ENCODE measurements around the gene ASIC3. TPM values are rescaled to one million over a fixed set of nuclear protein-coding genes. Genes with fewer than 3 reads are reported as not detected.

Gene ASIC3
- total and polyA plus RNA-seq, 2 of the 4 experiments (the other 2 are of a cell fraction), result 0.74 TPM; not detected in 1

GRCh38 chr7:151039850-151040548 is 8.3 kb upstream of the ASIC3 start (continued):
- TF ChIP-seq CHD1 (IDR thresholded peaks at IDR 0.05; ENCODE audit: low read depth, low read length), result no peak

GRCh38 chr7:151040616-151041375 is 7.5 kb upstream of the ASIC3 start:
- POLR2A ChIA-PET (ENCODE audit: unreplicated experiment), result no interaction called here
- Histone ChIP-seq H3K4me2 (ENCODE audit: low read depth, low read length) (no peak overlapping the region), H4K91ac (ENCODE audit: insufficient read depth, low read depth, low read length) (no peak overlapping the region), H2BK120ac (ENCODE audit: low read depth, low read length) (no peak overlapping the region), H3K23ac (ENCODE audit: low read depth, low read length) (no peak overlapping the region), H3K4me1 (ENCODE audit: control insufficient read depth, insufficient read depth, low read length) (peaks cover 17% of the 10 kb centered on the region), H2AK5ac (ENCODE audit: low read depth, low read length) (no peak overlapping the region), H3K9ac (ENCODE audit: low read depth, low read length) (no peak overlapping the region), H3K79me1 (ENCODE audit: low read depth in 1 of 2, low read length in 2 of 2) (peaks cover 0 to 12% of the 10 kb centered on the region in 2 experiments; a peak in 1 of 4 replicates), H4K5ac (ENCODE audit: low read depth, low read length) (no peak overlapping the region), H2AFZ (replicated peaks; ENCODE audit: low read length, poor library complexity) (no peak overlapping the region), H2BK5ac (ENCODE audit: low read depth, low read length, poor library complexity, severe bottlenecking) (no peak overlapping the region), H2AK9ac (replicated peaks; ENCODE audit: low read depth, low read length, poor library complexity) (peak overlapping the region; percentile 50), H3K36me3 (ENCODE audit: control insufficient read depth, insufficient read depth, low read length) (peaks cover 25% of the 10 kb centered on the region; the same call in 1 of the 2 replicates), H2BK20ac (ENCODE audit: low read depth, low read length) (no peak overlapping the region), H3K4me3 (ENCODE audit: insufficient read depth, low read depth, low read length) (no peak overlapping the region), H3K9me1 (ENCODE audit: insufficient read depth, low read length) (peaks cover 18% of the 10 kb centered on the region), H3K56ac (ENCODE audit: extremely low read depth, insufficient read depth, low read length) (no peak overlapping the region), H3K27me3 (ENCODE audit: control insufficient read depth, insufficient read depth, low read length) (no peaks in the 10 kb centered on the region), H3K18ac (ENCODE audit: low read depth, low read length) (no peak overlapping the region), H3K4ac (ENCODE audit: low read depth, low read length) (no peak overlapping the region), H4K8ac (ENCODE audit: low read depth in 2 of 2, low read length in 2 of 2) (no peak overlapping the region), H2BK15ac (ENCODE audit: low read depth, low read length) (no peak overlapping the region), H3K9me3 (ENCODE audit: control insufficient read depth, insufficient read depth, low read length) (no peaks in the 10 kb centered on the region), H3K27ac (ENCODE audit: insufficient read depth, low read length) (no peak overlapping the region), H4K20me1 (ENCODE audit: insufficient read depth, low read length) (peaks cover 8% of the 10 kb centered on the region), H3K14ac (replicated peaks; ENCODE audit: low read depth, low read length) (no peak overlapping the region)
- 100% methylated on average over 7 of the region's 30 CpGs; no CpG with 5 or more reads in 1 of the 2 experiments for WGBS, 2 experiments (ENCODE audit: extremely low coverage in 2 of 2, insufficient read length in 1 of 2)
- intact Hi-C loops (cut with micrococcal nuclease), result no loop called here
- TF ChIP-seq MXI1 (IDR thresholded peaks at IDR 0.05; ENCODE audit: borderline replicate concordance, low read depth, low read length) (no peak), FOS (IDR thresholded peaks at IDR 0.05; ENCODE audit: low read depth, low read length) (no peak), RFX5 (IDR thresholded peaks at IDR 0.05; ENCODE audit: low read depth, low read length) (no peak), POLR2A (IDR thresholded peaks at IDR 0.05; ENCODE audit: low read depth, low read length) (no peak), CEBPB (IDR thresholded peaks at IDR 0.05; ENCODE audit: low read depth, low read length) (no peak)
- TF ChIP-seq, protein P1, sequence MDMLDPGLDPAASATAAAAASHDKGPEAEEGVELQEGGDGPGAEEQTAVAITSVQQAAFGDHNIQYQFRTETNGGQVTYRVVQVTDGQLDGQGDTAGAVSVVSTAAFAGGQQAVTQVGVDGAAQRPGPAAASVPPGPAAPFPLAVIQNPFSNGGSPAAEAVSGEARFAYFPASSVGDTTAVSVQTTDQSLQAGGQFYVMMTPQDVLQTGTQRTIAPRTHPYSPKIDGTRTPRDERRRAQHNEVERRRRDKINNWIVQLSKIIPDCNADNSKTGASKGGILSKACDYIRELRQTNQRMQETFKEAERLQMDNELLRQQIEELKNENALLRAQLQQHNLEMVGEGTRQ (IDR thresholded peaks at IDR 0.05; ENCODE audit: low read depth, low read length), result no peak
- TF ChIP-seq, protein P2, sequence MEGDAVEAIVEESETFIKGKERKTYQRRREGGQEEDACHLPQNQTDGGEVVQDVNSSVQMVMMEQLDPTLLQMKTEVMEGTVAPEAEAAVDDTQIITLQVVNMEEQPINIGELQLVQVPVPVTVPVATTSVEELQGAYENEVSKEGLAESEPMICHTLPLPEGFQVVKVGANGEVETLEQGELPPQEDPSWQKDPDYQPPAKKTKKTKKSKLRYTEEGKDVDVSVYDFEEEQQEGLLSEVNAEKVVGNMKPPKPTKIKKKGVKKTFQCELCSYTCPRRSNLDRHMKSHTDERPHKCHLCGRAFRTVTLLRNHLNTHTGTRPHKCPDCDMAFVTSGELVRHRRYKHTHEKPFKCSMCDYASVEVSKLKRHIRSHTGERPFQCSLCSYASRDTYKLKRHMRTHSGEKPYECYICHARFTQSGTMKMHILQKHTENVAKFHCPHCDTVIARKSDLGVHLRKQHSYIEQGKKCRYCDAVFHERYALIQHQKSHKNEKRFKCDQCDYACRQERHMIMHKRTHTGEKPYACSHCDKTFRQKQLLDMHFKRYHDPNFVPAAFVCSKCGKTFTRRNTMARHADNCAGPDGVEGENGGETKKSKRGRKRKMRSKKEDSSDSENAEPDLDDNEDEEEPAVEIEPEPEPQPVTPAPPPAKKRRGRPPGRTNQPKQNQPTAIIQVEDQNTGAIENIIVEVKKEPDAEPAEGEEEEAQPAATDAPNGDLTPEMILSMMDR (conservative IDR thresholded peaks at IDR 0.05; ENCODE audit: low read depth, low read length), result no peak
- no TSS peak for BruUV-seq (replicated peaks)
- ATAC-seq (ENCODE audit: low read depth) (no peak), DNase-seq (no peak)
- CTCF ChIA-PET, result no interaction called here
- dilution Hi-C loops (cut with HindIII; ENCODE audit: low sequenced_read_pairs, unreplicated experiment), result no loop called here
- in situ Hi-C loops (cut with MboI; ENCODE audit: low sequenced_read_pairs), result no loop called here

Data from IMR-90 (cell line).